ENCODE data around the gene MAML2. TPM values are rescaled to one million over a fixed set of nuclear protein-coding genes. Genes with fewer than 3 reads are reported as not detected.

Gene MAML2
- total RNA-seq, 1 experiment from 2014 or later, result 22.7 TPM

DNA sequence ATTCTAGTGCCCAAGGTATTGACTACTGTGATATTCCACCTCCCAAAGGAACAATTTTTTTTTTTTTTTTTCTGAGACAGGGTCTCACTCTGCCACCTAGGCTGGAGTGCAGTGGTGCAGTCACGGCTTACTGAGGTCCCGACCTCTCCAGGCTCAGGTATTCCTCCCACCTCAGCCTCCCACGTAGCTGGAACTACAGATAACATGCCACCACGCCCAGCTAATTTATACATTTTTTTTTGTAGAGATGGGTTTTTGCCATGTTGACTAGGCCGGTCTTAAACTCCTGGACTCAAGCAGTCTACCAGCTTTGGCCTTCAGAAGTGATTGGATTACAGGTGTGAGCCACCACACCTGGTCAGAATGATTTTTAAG, 33.4 kb downstream of the MAML2 start:
- H3K4me1 Mint-ChIP-seq (ENCODE audit: low read depth, unreplicated experiment), result peaks cover 58% of the 10 kb centered on the region
- no peak for DNase-seq
- CTCF ChIA-PET, result interaction anchor here (0.7 to 1.8 kb wide), 2 partner anchors 15 to 34 kb away, joined by 3 to 4 read pairs; partner anchors contain the start of gene MAML2

DNA sequence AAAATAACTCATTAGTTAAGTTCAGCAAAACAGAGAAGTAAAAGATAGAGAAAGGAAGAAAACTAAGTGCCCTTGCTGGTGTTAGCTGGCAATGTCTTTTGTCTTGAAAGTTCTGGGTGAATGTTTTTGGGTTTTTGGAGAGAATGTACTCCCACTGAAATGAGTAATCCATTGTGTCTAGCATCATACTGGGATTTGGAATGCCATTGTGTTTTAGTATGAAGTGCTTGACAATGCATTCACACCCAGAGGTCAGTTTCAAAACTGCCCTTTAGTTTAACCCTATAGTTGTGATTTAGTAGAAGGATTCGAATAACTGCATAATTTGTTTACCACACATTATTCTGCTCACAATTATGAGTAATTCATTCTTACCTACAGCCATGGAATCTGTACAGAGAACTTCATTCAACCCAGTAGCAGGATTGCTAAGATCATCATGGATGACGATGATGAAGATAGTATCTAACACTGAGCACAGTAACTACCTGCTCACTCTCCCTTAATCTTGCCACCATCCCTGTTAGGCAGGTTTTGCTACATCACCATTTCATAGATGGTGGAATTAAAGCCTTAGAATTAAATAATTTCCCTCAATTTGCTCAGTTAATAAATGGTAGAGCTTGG, 33.9 kb downstream of the MAML2 start:
- intact Hi-C loops (cut with micrococcal nuclease; ENCODE audit: unreplicated experiment), result loop anchor here (1.0 to 10.0 kb wide), 2 partner anchors 15 to 64 kb away; no protein-coding TSS in a partner anchor
- Mint-ChIP-seq H3K36me3 (ENCODE audit: insufficient read depth, unreplicated experiment) (peaks cover 20% of the 10 kb centered on the region), H3K27ac (ENCODE audit: unreplicated experiment) (peak overlapping the region; percentile 56), H3K27me3 (ENCODE audit: unreplicated experiment) (no peaks in the 10 kb centered on the region), H3K4me1 (ENCODE audit: low read depth, unreplicated experiment) (peaks cover 58% of the 10 kb centered on the region), H3K4me3 (ENCODE audit: low read depth, unreplicated experiment) (no peak overlapping the region), H3K9me3 (ENCODE audit: low read depth, unreplicated experiment) (no peaks in the 10 kb centered on the region)
- TF ChIP-seq, protein P1, sequence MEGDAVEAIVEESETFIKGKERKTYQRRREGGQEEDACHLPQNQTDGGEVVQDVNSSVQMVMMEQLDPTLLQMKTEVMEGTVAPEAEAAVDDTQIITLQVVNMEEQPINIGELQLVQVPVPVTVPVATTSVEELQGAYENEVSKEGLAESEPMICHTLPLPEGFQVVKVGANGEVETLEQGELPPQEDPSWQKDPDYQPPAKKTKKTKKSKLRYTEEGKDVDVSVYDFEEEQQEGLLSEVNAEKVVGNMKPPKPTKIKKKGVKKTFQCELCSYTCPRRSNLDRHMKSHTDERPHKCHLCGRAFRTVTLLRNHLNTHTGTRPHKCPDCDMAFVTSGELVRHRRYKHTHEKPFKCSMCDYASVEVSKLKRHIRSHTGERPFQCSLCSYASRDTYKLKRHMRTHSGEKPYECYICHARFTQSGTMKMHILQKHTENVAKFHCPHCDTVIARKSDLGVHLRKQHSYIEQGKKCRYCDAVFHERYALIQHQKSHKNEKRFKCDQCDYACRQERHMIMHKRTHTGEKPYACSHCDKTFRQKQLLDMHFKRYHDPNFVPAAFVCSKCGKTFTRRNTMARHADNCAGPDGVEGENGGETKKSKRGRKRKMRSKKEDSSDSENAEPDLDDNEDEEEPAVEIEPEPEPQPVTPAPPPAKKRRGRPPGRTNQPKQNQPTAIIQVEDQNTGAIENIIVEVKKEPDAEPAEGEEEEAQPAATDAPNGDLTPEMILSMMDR (IDR thresholded peaks at IDR 0.05; ENCODE audit: unreplicated experiment), result no peak
- no peak for DNase-seq
- no TSS peak for BruUV-seq (replicated peaks)
- CTCF ChIA-PET, result interaction anchor here (0.7 to 1.8 kb wide), 2 partner anchors 16 to 34 kb away, joined by 3 to 4 read pairs; partner anchors contain the start of gene MAML2

More for the DNA sequence above, 33.4 kb downstream of the MAML2 start:
- Mint-ChIP-seq H3K27ac (ENCODE audit: unreplicated experiment) (peak overlapping the region; percentile 56), H3K36me3 (ENCODE audit: insufficient read depth, unreplicated experiment) (peaks cover 25% of the 10 kb centered on the region), H3K4me3 (ENCODE audit: low read depth, unreplicated experiment) (no peak overlapping the region), H3K27me3 (ENCODE audit: unreplicated experiment) (no peaks in the 10 kb centered on the region), H3K9me3 (ENCODE audit: low read depth, unreplicated experiment) (no peaks in the 10 kb centered on the region)
- intact Hi-C loops (cut with micrococcal nuclease; ENCODE audit: unreplicated experiment), result loop anchor here (1.0 to 10.0 kb wide), 3 partner anchors 15 to 65 kb away; no protein-coding TSS in a partner anchor
- TF ChIP-seq, protein P1 (IDR thresholded peaks at IDR 0.05; ENCODE audit: unreplicated experiment), result no peak
- no TSS peak for BruUV-seq (replicated peaks)

DNA sequence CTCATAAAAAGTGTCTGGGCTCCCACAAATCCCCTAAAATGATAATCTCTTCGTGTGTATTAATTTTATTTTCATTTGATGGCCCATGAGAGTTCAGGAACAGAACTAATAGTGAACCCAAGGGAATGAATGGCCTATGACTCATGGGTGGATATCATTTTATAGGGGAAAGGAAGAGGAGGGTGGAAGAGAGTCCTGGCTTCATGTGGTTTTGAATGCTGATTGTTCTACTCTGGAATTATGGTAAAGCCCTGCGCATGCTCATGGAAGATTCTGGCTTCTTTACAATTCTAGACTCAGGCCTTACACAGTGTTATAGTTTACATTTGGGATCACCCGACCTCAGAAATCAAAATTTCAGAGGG, 35.2 kb downstream of the MAML2 start:
- H3K27ac Mint-ChIP-seq (ENCODE audit: unreplicated experiment), result peak overlapping the region; percentile 98
- peaks cover 55% of the 10 kb centered on the region for H3K4me1 Mint-ChIP-seq (ENCODE audit: low read depth, unreplicated experiment)
- no TSS peak for BruUV-seq (replicated peaks)
- H3K27me3 Mint-ChIP-seq (ENCODE audit: unreplicated experiment), result no peaks in the 10 kb centered on the region
- no peaks in the 10 kb centered on the region for H3K9me3 Mint-ChIP-seq (ENCODE audit: low read depth, unreplicated experiment)
- intact Hi-C loops (cut with micrococcal nuclease; ENCODE audit: unreplicated experiment), result loop anchor here (2.0 to 10.0 kb wide), 2 partner anchors 33 to 63 kb away; no protein-coding TSS in a partner anchor
- TF ChIP-seq, protein P1 (IDR thresholded peaks at IDR 0.05; ENCODE audit: unreplicated experiment), result no peak
- CTCF ChIA-PET, result interaction anchor here (1.7 kb wide), 1 partner anchor 35 kb away, joined by 18 read pairs; the partner anchor contains the start of gene MAML2
- peak overlapping the region; percentile 60 for H3K4me3 Mint-ChIP-seq (ENCODE audit: low read depth, unreplicated experiment)
- H3K36me3 Mint-ChIP-seq (ENCODE audit: insufficient read depth, unreplicated experiment), result peaks cover 12% of the 10 kb centered on the region
- DNase-seq, result no peak

DNA sequence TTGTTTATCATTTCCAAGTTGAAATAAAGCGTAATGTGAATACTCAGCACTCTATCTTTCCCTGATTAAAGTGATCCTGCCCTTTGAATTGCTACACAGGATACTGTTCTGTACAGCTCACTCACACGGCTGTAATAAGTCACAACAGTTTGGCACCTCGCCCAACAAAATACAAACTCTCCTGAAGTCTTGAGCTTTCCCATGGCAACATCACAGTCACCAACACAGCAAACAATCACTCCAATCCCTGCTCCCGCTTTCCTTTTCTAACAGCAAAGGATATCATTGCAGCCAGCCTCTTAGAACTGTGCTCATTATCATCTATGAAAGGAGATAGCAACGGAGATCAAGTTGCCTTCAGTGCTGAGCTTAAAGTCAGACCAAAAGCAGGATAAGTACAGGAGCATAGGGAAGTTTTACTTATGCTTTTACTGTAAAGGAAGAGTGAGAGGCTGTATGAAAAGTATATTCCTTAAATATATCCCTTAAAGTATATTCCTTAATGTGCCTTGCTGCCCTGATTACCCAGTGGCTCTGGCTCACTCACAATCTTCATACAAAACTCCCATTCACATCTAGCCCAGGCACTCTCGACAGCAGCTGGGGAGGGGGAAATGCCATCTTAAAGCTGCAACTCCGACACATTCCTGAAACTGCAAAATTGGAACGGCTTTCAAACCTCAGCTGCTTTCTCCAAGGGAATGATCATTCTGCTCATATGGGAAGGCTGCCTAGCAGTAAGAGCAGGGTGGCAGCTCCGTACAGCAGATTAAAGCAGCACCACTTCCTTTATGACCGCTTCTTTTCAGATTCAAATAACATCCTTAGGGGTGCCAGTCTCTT, 35.8 kb downstream of the MAML2 start:
- DNase-seq, result peak; percentile 82
- TSS peak; percentile 96 for BruUV-seq (replicated peaks)
- Mint-ChIP-seq H3K4me1 (ENCODE audit: low read depth, unreplicated experiment) (peaks cover 61% of the 10 kb centered on the region), H3K27me3 (ENCODE audit: unreplicated experiment) (no peaks in the 10 kb centered on the region), H3K9me3 (ENCODE audit: low read depth, unreplicated experiment) (no peaks in the 10 kb centered on the region), H3K36me3 (ENCODE audit: insufficient read depth, unreplicated experiment) (peaks cover 12% of the 10 kb centered on the region), H3K27ac (ENCODE audit: unreplicated experiment) (peak overlapping the region; percentile 98), H3K4me3 (ENCODE audit: low read depth, unreplicated experiment) (peak overlapping the region; percentile 60)
- CTCF ChIA-PET, result interaction anchor here (0.6 to 1.7 kb wide), 2 partner anchors 8 to 35 kb away, joined by 4 to 18 read pairs; partner anchors contain the start of gene MAML2
- intact Hi-C loops (cut with micrococcal nuclease; ENCODE audit: unreplicated experiment), result loop anchor here (2.0 to 10.0 kb wide), 2 partner anchors 34 to 62 kb away; no protein-coding TSS in a partner anchor
- TF ChIP-seq, protein P1 (IDR thresholded peaks at IDR 0.05; ENCODE audit: unreplicated experiment), result no peak

Data from Calu3 (cell line).